IPS-11a (cell line): ENCODE results near the gene IGSF8.

Experiments used
- H3K4me3 ChIP-seq: one replicate; pipeline ENCODE4 v1.5.1; 2013; ENCODE audit warnings: low read depth, low read length, control low read depth

IGSF8 gene

DNA sequence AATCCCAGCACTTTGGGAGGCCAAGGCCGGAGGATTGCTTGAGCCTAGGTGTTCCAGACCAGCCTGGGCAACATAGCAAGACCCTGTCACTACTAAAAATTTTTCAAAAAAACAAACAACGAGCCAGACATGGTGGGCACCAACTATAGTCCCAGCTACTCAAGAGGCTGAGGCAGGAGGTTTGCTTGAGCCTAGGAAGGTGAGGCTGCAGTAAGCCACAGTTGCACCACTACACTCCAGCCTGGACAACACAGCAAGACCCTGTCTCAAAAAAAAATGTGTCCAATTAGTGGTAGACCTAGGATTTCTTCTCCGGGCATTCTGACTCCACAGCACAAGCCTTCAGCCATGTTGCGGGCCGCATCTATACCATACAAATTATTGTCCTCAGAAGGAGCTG, 6.7 kb upstream of the IGSF8 start:
- H3K4me3 ChIP-seq, result no peak overlapping the region

GRCh38 chr1:160104486-160104885, 6.1 kb upstream of the IGSF8 start:
- no peak overlapping the region for H3K4me3 ChIP-seq

DNA sequence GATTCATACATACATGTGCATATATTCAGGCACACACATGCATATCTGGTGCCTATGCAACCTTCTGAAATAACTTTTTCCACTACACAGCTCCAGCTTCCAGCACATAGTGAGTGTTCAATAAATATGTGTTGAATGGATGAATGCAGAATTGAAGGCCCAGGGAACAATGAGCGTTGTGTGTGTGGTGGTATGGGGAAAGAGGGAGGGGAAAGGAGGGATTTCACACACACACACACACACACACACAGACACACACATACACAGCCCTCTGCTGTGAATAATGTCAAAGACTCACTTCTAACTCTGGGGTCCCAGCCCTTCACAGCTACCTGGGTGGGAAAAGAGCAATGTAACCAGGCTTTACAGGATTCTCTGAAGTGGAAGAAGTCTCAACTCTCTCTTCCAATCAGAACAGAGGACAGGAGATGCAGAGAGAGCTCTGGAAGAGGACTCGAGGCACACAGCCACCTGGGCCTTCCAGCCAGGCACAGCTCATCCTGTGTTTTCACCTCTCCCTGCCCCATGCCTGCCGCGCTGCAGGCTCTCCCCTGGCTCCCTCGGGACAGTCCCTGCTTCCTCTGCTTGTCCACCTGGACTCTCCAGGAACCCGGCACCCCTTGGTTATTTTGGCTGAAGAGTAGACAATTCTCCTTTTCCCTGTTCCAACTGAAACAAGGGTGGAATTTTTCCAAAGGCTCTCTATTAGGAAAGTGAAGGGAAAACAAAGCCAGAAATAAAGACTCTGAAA, 5.4 kb upstream of the IGSF8 start:
- no peak overlapping the region for H3K4me3 ChIP-seq

- H3K4me3 ChIP-seq, result no peak overlapping the region
Measured at GRCh38 chr1:160101717-160102522, 3.5 kb upstream of the IGSF8 start.

- no peak overlapping the region for H3K4me3 ChIP-seq
Measured at GRCh38 chr1:160101037-160101716, 2.8 kb upstream of the IGSF8 start.

- H3K4me3 ChIP-seq, result no peak overlapping the region
Measured at GRCh38 chr1:160099716-160100375, 1.4 kb upstream of the IGSF8 start.

DNA sequence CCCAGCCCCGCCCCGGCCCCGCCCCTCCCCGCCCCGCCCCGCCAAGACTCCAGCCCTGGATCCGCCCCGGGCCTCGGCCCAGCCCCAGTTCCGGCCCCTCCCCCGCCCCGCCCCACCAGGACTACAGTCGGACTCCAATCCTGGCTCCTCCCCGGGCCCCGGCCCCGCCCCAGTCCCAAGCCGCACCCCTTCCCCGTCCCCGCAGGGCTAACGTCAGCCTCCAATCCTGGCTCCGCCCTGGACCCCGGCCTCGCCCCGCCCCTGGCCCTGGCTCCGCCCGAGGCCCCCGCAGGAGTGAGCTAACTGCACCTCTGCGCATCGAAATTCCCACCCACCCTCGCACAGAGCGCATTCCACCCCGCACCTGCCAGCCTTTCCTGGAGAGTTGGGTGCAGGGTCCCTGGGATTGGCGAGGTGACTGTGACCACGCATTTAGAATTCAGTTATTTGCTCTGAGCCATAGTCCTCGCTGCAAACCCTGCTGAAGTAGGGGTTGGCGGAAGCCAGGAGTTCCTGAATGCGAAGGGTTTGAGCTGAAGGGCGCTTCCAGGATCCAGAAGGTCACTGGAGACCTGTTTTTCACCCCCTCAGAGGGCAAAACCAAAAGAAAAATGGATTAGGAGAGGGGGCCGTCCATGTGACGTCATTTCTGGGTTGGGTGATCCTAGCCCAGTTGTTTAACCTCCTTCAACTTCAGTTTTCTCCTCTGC, 588 bp upstream of the IGSF8 start:
- peak overlapping the region; percentile 28 for H3K4me3 ChIP-seq

DNA sequence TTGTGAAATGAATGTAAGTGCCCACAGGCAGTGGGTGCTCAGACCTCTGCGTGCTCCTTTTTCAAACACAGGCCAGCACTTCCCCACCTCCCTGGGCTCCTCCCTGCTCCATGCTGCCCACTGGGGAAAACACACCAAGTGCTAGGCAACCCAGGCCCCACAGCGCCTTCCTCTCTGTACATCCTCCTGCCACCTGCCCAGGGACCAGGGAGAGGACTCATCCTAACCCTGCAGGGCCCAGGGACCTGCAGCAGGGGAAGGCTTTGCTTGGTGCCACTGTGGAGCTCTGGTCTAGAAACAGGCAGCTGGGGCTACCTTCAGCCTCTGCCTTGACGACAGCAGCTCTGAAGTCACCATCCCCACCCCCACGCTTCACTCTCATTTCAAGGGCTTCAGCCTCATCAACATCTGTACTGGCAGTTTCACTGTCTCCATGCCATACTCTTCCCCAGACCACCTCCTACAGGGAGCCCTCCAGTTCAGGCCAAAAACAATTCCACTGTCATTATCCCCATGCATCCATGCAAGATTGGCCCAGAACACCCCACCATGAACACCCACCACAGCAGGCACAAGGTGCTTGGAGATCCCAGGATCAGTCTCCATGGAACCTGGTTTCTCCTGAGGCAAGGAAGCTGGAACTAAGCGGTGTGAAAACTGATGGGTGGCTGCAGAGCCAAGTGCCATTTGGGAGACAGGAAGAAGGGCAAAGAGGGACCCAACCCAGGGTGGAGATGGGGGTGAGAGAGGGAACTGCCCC, 1.1 kb downstream of the IGSF8 start:
- peak overlapping the region; percentile 67 for H3K4me3 ChIP-seq

- H3K4me3 ChIP-seq, result no peak overlapping the region
Measured at GRCh38 chr1:160096274-160097116, 1.9 kb downstream of the IGSF8 start.

- no peak overlapping the region for H3K4me3 ChIP-seq
Measured at GRCh38 chr1:160095382-160096105, 2.9 kb downstream of the IGSF8 start.

GRCh38 chr1:160094806-160095205, 3.6 kb downstream of the IGSF8 start:
- H3K4me3 ChIP-seq, result no peak overlapping the region

GRCh38 chr1:160094291-160094625, 4.2 kb downstream of the IGSF8 start:
- no peak overlapping the region for H3K4me3 ChIP-seq

DNA sequence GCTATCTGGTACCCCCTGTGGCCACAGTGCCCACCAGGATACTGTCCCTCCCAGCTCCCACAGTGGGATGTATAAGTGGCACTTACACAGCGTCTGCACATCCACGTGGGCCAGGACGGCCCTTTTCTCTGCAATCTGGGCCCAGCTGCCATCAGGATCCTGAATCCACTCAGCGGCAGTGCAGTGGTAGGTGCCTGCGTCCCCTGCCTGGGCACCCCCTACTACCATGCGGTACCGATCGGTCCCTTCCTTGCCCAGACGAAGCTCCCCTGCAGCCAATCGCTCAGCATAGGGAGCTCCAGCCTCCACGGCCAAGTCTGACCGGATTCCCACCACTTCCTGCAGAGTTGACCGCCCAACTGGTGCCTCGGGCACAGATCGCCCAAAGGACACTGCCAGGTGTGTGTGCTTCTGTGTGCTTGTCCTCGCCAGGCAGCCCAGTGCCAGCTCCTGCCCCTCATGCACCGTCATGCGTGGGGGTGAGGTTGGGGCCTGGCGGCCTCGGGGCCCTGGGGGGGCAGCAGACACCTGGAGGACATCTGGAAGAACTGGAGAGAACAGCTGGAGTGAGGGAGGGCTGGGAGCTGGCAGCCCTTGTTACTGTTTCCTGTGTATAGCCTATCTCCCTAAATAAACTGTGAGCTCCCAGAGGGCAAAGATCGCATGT, 4.7 kb downstream of the IGSF8 start:
- H3K4me3 ChIP-seq, result no peak overlapping the region

DNA sequence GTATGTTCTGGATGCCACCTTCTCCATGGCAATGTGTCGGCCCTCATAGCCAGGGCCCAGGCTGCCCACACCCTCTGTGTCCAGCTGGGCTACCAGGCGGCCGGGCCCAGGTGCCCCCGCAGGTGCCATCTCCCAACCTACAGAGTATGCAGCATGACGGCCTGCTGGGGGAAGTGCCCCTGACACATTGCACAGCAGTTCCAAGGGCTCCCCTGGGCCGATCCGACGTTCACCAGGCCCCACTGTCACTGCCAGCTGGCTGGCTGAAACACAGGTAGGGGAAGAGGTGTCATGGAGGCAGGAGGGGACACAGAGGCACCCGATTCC, 5.4 kb downstream of the IGSF8 start:
- H3K4me3 ChIP-seq, result no peak overlapping the region

GRCh38 chr1:160092366-160093068, 5.9 kb downstream of the IGSF8 start:
- no peak overlapping the region for H3K4me3 ChIP-seq

- no peak overlapping the region for H3K4me3 ChIP-seq
Measured at GRCh38 chr1:160091666-160092223, 6.7 kb downstream of the IGSF8 start.

DNA sequence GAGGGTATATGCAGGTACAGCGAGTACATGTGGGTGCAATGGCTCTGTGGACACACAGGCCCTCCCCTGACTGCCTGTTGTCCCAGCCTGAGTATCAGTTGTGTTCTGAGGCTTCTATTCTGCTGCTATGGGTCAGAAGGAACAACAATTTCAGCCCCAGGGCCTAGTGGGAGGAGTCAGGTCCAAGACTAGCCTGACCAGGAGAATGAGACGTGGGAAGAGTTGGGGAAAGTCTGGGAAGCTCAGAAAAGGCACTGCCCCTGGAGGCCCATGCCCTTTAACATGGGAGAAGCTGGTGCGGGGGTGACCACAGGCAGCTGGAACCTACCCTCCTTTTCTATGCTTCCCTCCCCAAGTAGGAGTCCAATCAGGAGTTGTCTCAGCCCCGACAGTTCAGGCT, 7.7 kb downstream of the IGSF8 start:
- H3K4me3 ChIP-seq, result no peak overlapping the region
